ENCODE data around the gene TMEM60.

TMEM60 gene

GRCh38 chr7:77766801-77767605 is 31.2 kb downstream of the TMEM60 start:
- TF ChIP-seq CTCF (IDR thresholded peaks at IDR 0.05; ENCODE audit: control insufficient read depth, insufficient read depth, low read depth, low read length, missing control alignments): no peak
- DNase-seq (ENCODE audit: low read depth): no peak
- H3K4me3 ChIP-seq (ENCODE audit: control insufficient read depth, low read depth, low read length): no peak overlapping the region

GRCh38 chr7:77765906-77766800 is 32.1 kb downstream of the TMEM60 start:
- no peak for TF ChIP-seq CTCF (IDR thresholded peaks at IDR 0.05; ENCODE audit: control insufficient read depth, insufficient read depth, low read depth, low read length, missing control alignments)
- peak; percentile 10 for DNase-seq (ENCODE audit: low read depth)
- no peak overlapping the region for H3K4me3 ChIP-seq (ENCODE audit: control insufficient read depth, low read depth, low read length)

- TF ChIP-seq CTCF (IDR thresholded peaks at IDR 0.05; ENCODE audit: control insufficient read depth, insufficient read depth, low read depth, low read length, missing control alignments): no peak
- no peak for DNase-seq (ENCODE audit: low read depth)
- no peak overlapping the region for H3K4me3 ChIP-seq (ENCODE audit: control insufficient read depth, low read depth, low read length)
Measured at GRCh38 chr7:77765481-77765880, 32.8 kb downstream of the TMEM60 start.

- TF ChIP-seq CTCF (IDR thresholded peaks at IDR 0.05; ENCODE audit: control insufficient read depth, insufficient read depth, low read depth, low read length, missing control alignments): no peak
- DNase-seq (ENCODE audit: low read depth): no peak
- no peak overlapping the region for H3K4me3 ChIP-seq (ENCODE audit: control insufficient read depth, low read depth, low read length)
Measured at GRCh38 chr7:77760809-77761453, 37.3 kb downstream of the TMEM60 start.

GRCh38 chr7:77759294-77759889 is 38.8 kb downstream of the TMEM60 start:
- DNase-seq (ENCODE audit: low read depth): no peak
- H3K4me3 ChIP-seq (ENCODE audit: control insufficient read depth, low read depth, low read length): no peak overlapping the region
- TF ChIP-seq CTCF (IDR thresholded peaks at IDR 0.05; ENCODE audit: control insufficient read depth, insufficient read depth, low read depth, low read length, missing control alignments): peak; percentile 69

- no peak overlapping the region for H3K4me3 ChIP-seq (ENCODE audit: control insufficient read depth, low read depth, low read length)
- DNase-seq (ENCODE audit: low read depth): no peak
- no peak for TF ChIP-seq CTCF (IDR thresholded peaks at IDR 0.05; ENCODE audit: control insufficient read depth, insufficient read depth, low read depth, low read length, missing control alignments)
Measured at GRCh38 chr7:77757589-77757988, 40.6 kb downstream of the TMEM60 start.

Data from AG09309 (cell line).